HEK293T (cell line): ENCODE data around the gene HSD17B12.

ENCODE experiments used
- CTCF ChIA-PET: fragments of 350-600 bp; formaldehyde crosslinking; extraction: SDS; loops from one replicate; lab custom pipeline; 2021; ENCODE audit warnings: antibody characterized with exemption, inconsistent platforms; lab: Yijun Ruan, JAX
- POLR2A ChIA-PET: fragments of 350-600 bp; formaldehyde crosslinking; extraction: SDS; loops from one replicate; lab custom pipeline; 2020; ENCODE audit warnings: antibody characterized with exemption, inconsistent platforms; lab: Yijun Ruan, JAX
- DNase-seq: peaks from one replicate; pipeline ENCODE4 v3.0.0; 2012; ENCODE audit warnings: mixed read lengths; ENCODE audit errors: extremely low spot score
- ARNT ChIP-seq: fragments of 450-650 bp; IDR thresholded peaks from 2 replicates; pipeline ENCODE4 v1.6.1; 2017; ENCODE audit warnings: mild to moderate bottlenecking
- BHLHE40 ChIP-seq: fragments of 450-650 bp; IDR thresholded peaks from 2 replicates; pipeline ENCODE4 v1.6.1; 2016; ENCODE audit warnings: mild to moderate bottlenecking, moderate library complexity, borderline replicate concordance
- CTBP1 ChIP-seq: fragments of 450-650 bp; IDR thresholded peaks from 2 replicates; pipeline ENCODE4 v1.6.1; 2016; ENCODE audit warnings: borderline replicate concordance
- ELF4 ChIP-seq: fragments of 450-650 bp; IDR thresholded peaks from 2 replicates; pipeline ENCODE4 v1.6.1; 2017; ENCODE audit warnings: antibody characterized with exemption
- FOXA1 ChIP-seq: fragments of 450-650 bp; IDR thresholded peaks from 2 replicates; pipeline ENCODE4 v1.6.1; 2016; ENCODE audit warnings: mild to moderate bottlenecking
- FOXK2 ChIP-seq: fragments of 450-650 bp; IDR thresholded peaks from 2 replicates; pipeline ENCODE4 v1.6.1; 2016; ENCODE audit warnings: mild to moderate bottlenecking
- FOXM1 ChIP-seq: fragments of 450-650 bp; IDR thresholded peaks from 2 replicates; pipeline ENCODE4 v1.6.1; 2017; ENCODE audit warnings: mild to moderate bottlenecking, borderline replicate concordance
- HDGF ChIP-seq: fragments of 450-650 bp; IDR thresholded peaks from 2 replicates; pipeline ENCODE4 v1.6.1; 2017; ENCODE audit warnings: antibody characterized with exemption, borderline replicate concordance
- L3MBTL2 ChIP-seq: fragments of 450-650 bp; conservative IDR thresholded peaks from 2 replicates; pipeline ENCODE4 v1.6.1; 2016; ENCODE audit warnings: mild to moderate bottlenecking
- LEF1 ChIP-seq: fragments of 450-650 bp; IDR thresholded peaks from 2 replicates; pipeline ENCODE4 v1.6.1; 2017; ENCODE audit warnings: mild to moderate bottlenecking, borderline replicate concordance
- NFRKB ChIP-seq: fragments of 450-650 bp; IDR thresholded peaks from 2 replicates; pipeline ENCODE4 v1.6.1; 2016; ENCODE audit warnings: mild to moderate bottlenecking, moderate library complexity
- PKNOX1 ChIP-seq: fragments of 450-650 bp; IDR thresholded peaks from 2 replicates; pipeline ENCODE4 v1.6.1; 2016
- SP1 ChIP-seq: fragments of 450-650 bp; IDR thresholded peaks from 2 replicates; pipeline ENCODE4 v1.6.1; 2017
- SUZ12 ChIP-seq: fragments of 450-650 bp; IDR thresholded peaks from 2 replicates; pipeline ENCODE4 v1.6.1; 2016; ENCODE audit warnings: mild to moderate bottlenecking
- TARDBP ChIP-seq: fragments of 450-650 bp; IDR thresholded peaks from 2 replicates; pipeline ENCODE4 v1.6.1; 2016
- ZNF384 ChIP-seq: fragments of 450-650 bp; IDR thresholded peaks from 2 replicates; pipeline ENCODE4 v1.6.1; 2016

Gene HSD17B12

DNA sequence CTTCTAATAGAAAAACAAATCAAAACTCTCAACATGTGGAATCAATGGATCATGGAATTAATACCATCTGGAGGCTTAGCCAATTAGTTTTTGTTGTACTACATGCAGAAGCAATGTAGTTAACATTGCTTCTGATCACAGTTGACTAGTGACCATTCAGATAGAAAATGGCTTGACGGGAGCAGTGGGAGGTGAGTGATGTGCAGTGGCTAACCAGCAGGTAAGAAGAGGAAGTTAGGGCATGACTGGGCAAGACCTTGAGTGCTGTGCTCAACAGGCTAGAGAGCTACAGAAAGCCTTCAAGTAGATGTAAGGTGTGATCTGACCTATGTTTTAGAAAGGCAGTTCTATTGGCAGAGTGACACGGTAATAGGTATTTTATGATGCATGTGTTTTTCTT lies 139.4 kb downstream of the HSD17B12 start:
- TF ChIP-seq BHLHE40 (no peak), CTBP1 (no peak), TARDBP (no peak), FOXA1 (no peak), HDGF (no peak), NFRKB (no peak), ZNF384 (no peak), ELF4 (no peak), FOXM1 (no peak), SUZ12 (no peak), PKNOX1 (no peak), ARNT (no peak), SP1 (no peak), FOXK2 (no peak), L3MBTL2 (no peak), LEF1 (no peak)
- ChIA-PET CTCF (no interaction called here), POLR2A (no interaction called here)
- DNase-seq: no peak

DNA sequence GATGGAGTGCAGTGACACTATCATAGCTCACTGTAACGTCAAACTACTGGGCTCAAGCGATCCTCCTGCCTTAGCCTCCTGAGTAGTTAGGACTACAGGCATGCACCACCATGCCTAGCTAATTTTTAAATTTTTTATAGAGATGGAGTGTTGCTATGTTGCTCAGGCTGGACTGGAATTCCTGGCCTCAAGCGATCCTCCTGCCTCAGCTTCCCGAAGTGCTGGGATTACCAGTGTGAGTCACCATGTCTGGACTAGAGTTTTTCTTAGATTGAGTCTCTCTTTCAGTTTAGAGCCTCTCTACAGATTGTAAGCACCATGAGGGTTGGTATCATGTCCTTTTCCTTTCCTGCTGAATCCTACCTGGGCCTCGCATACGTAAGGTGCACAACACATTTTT lies 142.8 kb downstream of the HSD17B12 start:
- CTCF ChIA-PET: no interaction called here
- TF ChIP-seq LEF1: no peak
- no peak for TF ChIP-seq ELF4
- TF ChIP-seq TARDBP: no peak
- TF ChIP-seq PKNOX1: no peak
- TF ChIP-seq BHLHE40: no peak
- no peak for TF ChIP-seq L3MBTL2
- TF ChIP-seq FOXA1: no peak
- TF ChIP-seq FOXK2: no peak
- TF ChIP-seq HDGF: no peak
- TF ChIP-seq ARNT: no peak
- POLR2A ChIA-PET: no interaction called here
- DNase-seq: no peak

- CTCF ChIA-PET: no interaction called here
- no peak for DNase-seq
- POLR2A ChIA-PET: no interaction called here
- TF ChIP-seq LEF1 (no peak), FOXK2 (no peak), NFRKB (no peak), CTBP1 (no peak)
Measured at GRCh38 chr11:43823851-43824250, 143.3 kb downstream of the HSD17B12 start.

DNA sequence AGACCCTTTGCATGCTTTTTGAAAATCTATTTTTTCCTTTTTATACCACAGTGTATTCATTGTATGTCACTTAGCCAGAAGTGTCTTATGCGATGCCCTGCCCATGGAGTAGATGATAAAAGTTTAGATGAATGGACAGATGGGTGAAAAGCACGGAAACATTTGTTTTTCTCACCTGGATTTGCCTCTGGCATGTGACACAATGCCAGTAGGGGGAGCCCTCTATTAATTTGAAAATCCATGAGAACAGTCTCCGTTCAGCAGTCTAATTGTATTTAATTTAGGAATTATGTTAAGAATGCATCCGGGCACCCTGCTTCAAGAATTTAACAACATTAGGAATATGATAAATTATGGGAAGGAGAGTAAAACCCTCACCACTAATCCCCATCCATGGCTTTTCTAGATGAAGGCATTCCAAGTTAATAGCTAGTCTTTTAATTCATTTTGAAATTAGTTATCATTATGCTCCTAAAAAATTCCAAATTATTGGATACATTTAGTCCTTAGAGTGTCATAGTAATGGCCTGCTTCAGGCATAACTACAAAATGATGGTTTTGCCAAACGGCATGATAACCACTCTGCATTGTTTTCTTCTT lies 144.8 kb downstream of the HSD17B12 start:
- POLR2A ChIA-PET: interaction anchor here (0.7 kb wide), 1 partner anchor 14 kb away, joined by 3 read pairs; no protein-coding TSS in a partner anchor
- CTCF ChIA-PET: interaction anchor here (0.6 to 1.9 kb wide), 7 partner anchors 10 to 249 kb away, joined by 3 to 13 read pairs (median 5); no protein-coding TSS in a partner anchor
- peak; percentile 21 for DNase-seq
- TF ChIP-seq ZNF384: no peak
- TF ChIP-seq PKNOX1: no peak
- no peak for TF ChIP-seq ARNT
- TF ChIP-seq ELF4: no peak
- TF ChIP-seq SUZ12: no peak
- no peak for TF ChIP-seq FOXK2
- TF ChIP-seq HDGF: no peak
- TF ChIP-seq CTBP1: no peak
- TF ChIP-seq FOXA1: no peak
- no peak for TF ChIP-seq TARDBP

DNA sequence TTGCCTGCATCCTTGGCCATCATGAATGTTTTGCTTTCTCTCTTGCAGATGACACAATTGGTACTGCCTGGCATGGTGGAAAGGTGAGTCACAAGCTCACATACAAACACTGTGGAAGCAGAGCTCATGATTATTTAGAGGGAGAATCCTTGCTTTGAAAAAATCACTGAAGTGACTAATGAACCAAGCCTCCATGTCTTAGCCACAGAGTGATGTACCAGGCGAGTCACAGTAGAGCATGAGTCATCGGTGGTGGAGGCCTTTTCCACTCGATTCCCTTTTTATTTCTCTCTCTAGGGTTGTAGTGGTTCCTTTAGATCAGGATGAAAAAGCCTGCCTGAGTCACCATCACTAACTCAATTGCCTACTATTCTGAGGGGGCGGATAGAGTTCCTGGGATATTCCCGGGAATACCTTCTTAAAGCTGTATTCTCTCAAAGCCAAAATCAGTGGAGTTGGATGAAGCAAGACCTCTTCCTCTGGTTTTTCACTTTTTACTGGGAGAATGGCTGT lies 150.4 kb downstream of the HSD17B12 start:
- no peak for DNase-seq
- ChIA-PET CTCF (interaction anchor here (0.6 kb wide), 1 partner anchor 263 kb away, joined by 3 read pairs; no protein-coding TSS in a partner anchor), POLR2A (interaction anchor here (0.8 kb wide), 1 partner anchor 151 kb away, joined by 3 read pairs; no protein-coding TSS in a partner anchor)
- TF ChIP-seq ELF4 (no peak), BHLHE40 (no peak), HDGF (no peak)

DNA sequence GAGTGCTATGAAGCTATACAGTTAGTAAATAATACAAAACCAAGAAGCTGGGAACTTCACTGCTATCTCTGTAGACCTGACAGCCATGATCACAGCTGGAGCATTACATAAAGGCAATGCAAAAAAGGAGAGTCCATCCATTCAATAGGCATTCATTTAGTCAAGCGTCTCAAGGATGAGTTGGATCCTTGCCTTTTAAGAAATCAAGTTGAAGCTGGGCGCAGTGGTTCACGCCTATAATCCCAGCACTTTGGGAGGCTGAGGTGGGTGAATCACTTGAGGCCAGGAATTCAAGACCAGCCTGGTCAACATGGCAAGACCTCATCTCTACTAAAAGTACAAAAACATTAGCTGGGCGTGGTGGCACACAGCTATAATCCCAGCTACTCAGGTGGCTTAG lies 152.0 kb downstream of the HSD17B12 start:
- DNase-seq: no peak
- POLR2A ChIA-PET: no interaction called here

More for the DNA sequence above, 152.0 kb downstream of the HSD17B12 start:
- TF ChIP-seq L3MBTL2 (no peak), FOXM1 (no peak), ARNT (no peak), NFRKB (no peak), FOXA1 (no peak), PKNOX1 (no peak), CTBP1 (no peak), ELF4 (no peak), ZNF384 (no peak), SUZ12 (no peak), FOXK2 (no peak), TARDBP (no peak), LEF1 (no peak), HDGF (no peak), SP1 (no peak)
- CTCF ChIA-PET: no interaction called here
